Panc1 (cell line): ENCODE results near the gene BCL11B. TPM values are rescaled to one million over a fixed set of nuclear protein-coding genes. Genes with fewer than 3 reads are reported as not detected.

Experiments
- ATAC-seq: fragments of 200-7000 bp; cut with Tn5 transposase; 2 replicates; pipeline ENCODE4 v1.9.1; 2020; ENCODE audit warnings: mild to moderate bottlenecking, moderate library complexity
- BruUV-seq: library from RNA; stranded (reverse); fragments of 400-500 nt; replicated peaks from 2 replicates; lab custom pipeline; 2021; lab: Mats Ljungman, UMichigan
- CTCF ChIA-PET: fragments of 300-600 bp; sonication (Branson Sonifier 250); formaldehyde crosslinking; loops from one replicate; lab custom pipeline; 2022; ENCODE audit warnings: antibody characterized with exemption; lab: Charles Lee
- POLR2A ChIA-PET: fragments of 300-600 bp; sonication (Branson Sonifier 250); formaldehyde crosslinking; loops from one replicate; lab custom pipeline; 2022; ENCODE audit warnings: antibody characterized with exemption; lab: Charles Lee
- DNase-seq: peaks from one replicate; pipeline ENCODE4 v3.0.0-alpha.2; 2010; ENCODE audit warnings: low read depth, low spot score
- H3K27ac ChIP-seq: 2 replicates; pipeline ENCODE4 v1.5.1; 2011; ENCODE audit warnings: mild to moderate bottlenecking, low read length, inconsistent platforms
- H3K27me3 ChIP-seq: fragments of 200-500 bp; sonication (Bioruptor generic); 2 replicates; pipeline ENCODE4 v1.6.0; 2014; ENCODE audit warnings: low read length, inconsistent platforms; ENCODE audit not compliant: control insufficient read depth, insufficient read depth
- H3K36me3 ChIP-seq: fragments of 200-500 bp; sonication (Bioruptor generic); 2 replicates; pipeline ENCODE4 v1.5.1; 2014; ENCODE audit warnings: inconsistent platforms, mild to moderate bottlenecking, low read length, moderate library complexity; ENCODE audit not compliant: control insufficient read depth, insufficient read depth
- H3K4me1 ChIP-seq: 2 replicates; pipeline ENCODE4 v1.5.1; 2011; ENCODE audit warnings: inconsistent platforms, mild to moderate bottlenecking, low read length, moderate library complexity; ENCODE audit not compliant: control insufficient read depth, insufficient read depth
- H3K4me3 ChIP-seq, 2 experiments: 2 replicates each; pipeline ENCODE4 v1.5.1; 2011 to 2012; ENCODE audit warnings: low read depth in 2 of 2, low read length in 2 of 2, mild to moderate bottlenecking in 2 of 2, inconsistent platforms in 1 of 2, moderate library complexity in 1 of 2
- H3K9me3 ChIP-seq: fragments of 200-500 bp; sonication (Bioruptor generic); 2 replicates; pipeline ENCODE4 v1.5.1; 2014; ENCODE audit warnings: low read depth, mild to moderate bottlenecking, inconsistent platforms, low read length, moderate library complexity; ENCODE audit not compliant: control insufficient read depth, insufficient read depth
- POLR2AphosphoS5 ChIP-seq: IDR thresholded peaks from 2 replicates; pipeline ENCODE4 v1.6.1; 2012; ENCODE audit warnings: mild to moderate bottlenecking, low read depth, low read length, moderate library complexity
- SIN3A ChIP-seq: IDR thresholded peaks from 2 replicates; pipeline ENCODE4 v1.6.1; 2012; ENCODE audit warnings: low read depth, mild to moderate bottlenecking, low read length, moderate library complexity, borderline replicate concordance; ENCODE audit not compliant: insufficient read depth
- TCF7L2 ChIP-seq: IDR thresholded peaks from 2 replicates; pipeline ENCODE4 v1.6.1; 2011; ENCODE audit warnings: mild to moderate bottlenecking, low read depth, low read length, inconsistent platforms
- in situ Hi-C: cut with HindIII; loops from 2 replicates; pipeline ENCODE4 v1.10.0; 2016; ENCODE audit warnings: low sequenced_read_pairs, low pct_unique_long_range_greater_than_20kb
- intact Hi-C: fragments of 100-400 bp; cut with micrococcal nuclease; formaldehyde crosslinking; loops from one replicate; pipeline ENCODE4 v1.10.0; 2022; ENCODE audit not compliant: unreplicated experiment
- total RNA-seq: library from RNA; stranded (reverse); gene quantifications from one replicate; pipeline ENCODE4 v1.2.1, GENCODE V29; 2021; ENCODE audit not compliant: unreplicated experiment
- TF ChIP-seq, protein P1 (sequence below), 2 experiments: IDR thresholded peaks; 2 replicates each; pipeline ENCODE4 v1.6.1; 2011 to 2012; ENCODE audit warnings: low read depth in 2 of 2, control low read depth in 1 of 2, low read length in 1 of 2, mild to moderate bottlenecking in 1 of 2, moderate library complexity in 1 of 2; ENCODE audit not compliant: insufficient read depth in 1 of 2
- TF ChIP-seq, protein P2 (sequence below): fragments of 450-650 bp; IDR thresholded peaks from 2 replicates; pipeline ENCODE4 v1.5.1; 2017; ENCODE audit warnings: mild to moderate bottlenecking

Gene BCL11B
- total RNA-seq, 1 experiment from 2014 or later: 0.23 TPM

DNA sequence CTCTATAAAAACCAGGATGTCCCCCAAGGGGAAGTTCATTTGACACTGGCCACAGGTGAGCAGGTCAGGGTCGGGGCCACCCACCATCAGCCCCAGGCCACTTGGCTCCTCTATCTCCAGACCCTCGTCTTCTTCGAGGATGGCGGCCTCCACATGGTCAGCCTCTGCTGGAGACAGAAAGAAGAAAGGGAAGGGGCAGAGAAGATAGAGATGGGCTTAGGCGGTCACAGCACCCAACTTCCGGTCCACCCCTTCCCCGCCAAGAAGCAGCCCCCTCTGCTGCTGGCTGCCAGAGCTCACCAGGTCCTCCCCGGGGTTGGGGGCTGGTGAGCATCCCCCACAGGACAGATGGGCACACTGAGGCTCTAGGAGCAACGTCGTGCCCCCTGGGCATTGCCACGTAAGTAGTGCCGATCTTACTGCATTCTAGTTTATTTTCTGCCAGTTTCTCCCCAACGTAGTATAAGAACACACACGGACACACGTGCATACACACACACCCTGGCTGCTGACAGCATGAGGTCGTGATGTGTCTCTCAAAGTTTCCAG is 14.2 kb downstream of the BCL11B start:
- Histone ChIP-seq H3K4me3 (no peak overlapping the region), H3K27ac (no peak overlapping the region), H3K9me3 (no peaks in the 10 kb centered on the region), H3K36me3 (no peaks in the 10 kb centered on the region), H3K27me3 (no peaks in the 10 kb centered on the region; the same call in 1 of the 2 replicates), H3K4me1 (no peaks in the 10 kb centered on the region; the same call in 1 of the 2 replicates)
- in situ Hi-C loops (no loop called here), intact Hi-C loops (no loop called here)
- POLR2A ChIA-PET: no interaction called here
- CTCF ChIA-PET: no interaction called here
- BruUV-seq: no TSS peak
- DNase-seq (no peak), ATAC-seq (no peak)
- TF ChIP-seq SIN3A (no peak), TCF7L2 (no peak), POLR2AphosphoS5 (no peak)
- TF ChIP-seq, protein P1, sequence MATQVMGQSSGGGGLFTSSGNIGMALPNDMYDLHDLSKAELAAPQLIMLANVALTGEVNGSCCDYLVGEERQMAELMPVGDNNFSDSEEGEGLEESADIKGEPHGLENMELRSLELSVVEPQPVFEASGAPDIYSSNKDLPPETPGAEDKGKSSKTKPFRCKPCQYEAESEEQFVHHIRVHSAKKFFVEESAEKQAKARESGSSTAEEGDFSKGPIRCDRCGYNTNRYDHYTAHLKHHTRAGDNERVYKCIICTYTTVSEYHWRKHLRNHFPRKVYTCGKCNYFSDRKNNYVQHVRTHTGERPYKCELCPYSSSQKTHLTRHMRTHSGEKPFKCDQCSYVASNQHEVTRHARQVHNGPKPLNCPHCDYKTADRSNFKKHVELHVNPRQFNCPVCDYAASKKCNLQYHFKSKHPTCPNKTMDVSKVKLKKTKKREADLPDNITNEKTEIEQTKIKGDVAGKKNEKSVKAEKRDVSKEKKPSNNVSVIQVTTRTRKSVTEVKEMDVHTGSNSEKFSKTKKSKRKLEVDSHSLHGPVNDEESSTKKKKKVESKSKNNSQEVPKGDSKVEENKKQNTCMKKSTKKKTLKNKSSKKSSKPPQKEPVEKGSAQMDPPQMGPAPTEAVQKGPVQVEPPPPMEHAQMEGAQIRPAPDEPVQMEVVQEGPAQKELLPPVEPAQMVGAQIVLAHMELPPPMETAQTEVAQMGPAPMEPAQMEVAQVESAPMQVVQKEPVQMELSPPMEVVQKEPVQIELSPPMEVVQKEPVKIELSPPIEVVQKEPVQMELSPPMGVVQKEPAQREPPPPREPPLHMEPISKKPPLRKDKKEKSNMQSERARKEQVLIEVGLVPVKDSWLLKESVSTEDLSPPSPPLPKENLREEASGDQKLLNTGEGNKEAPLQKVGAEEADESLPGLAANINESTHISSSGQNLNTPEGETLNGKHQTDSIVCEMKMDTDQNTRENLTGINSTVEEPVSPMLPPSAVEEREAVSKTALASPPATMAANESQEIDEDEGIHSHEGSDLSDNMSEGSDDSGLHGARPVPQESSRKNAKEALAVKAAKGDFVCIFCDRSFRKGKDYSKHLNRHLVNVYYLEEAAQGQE (IDR thresholded peaks at IDR 0.05; ENCODE audit: insufficient read depth in 1 of 2, low read depth in 2 of 2, low read length in 1 of 2): no peak
- TF ChIP-seq, protein P2, sequence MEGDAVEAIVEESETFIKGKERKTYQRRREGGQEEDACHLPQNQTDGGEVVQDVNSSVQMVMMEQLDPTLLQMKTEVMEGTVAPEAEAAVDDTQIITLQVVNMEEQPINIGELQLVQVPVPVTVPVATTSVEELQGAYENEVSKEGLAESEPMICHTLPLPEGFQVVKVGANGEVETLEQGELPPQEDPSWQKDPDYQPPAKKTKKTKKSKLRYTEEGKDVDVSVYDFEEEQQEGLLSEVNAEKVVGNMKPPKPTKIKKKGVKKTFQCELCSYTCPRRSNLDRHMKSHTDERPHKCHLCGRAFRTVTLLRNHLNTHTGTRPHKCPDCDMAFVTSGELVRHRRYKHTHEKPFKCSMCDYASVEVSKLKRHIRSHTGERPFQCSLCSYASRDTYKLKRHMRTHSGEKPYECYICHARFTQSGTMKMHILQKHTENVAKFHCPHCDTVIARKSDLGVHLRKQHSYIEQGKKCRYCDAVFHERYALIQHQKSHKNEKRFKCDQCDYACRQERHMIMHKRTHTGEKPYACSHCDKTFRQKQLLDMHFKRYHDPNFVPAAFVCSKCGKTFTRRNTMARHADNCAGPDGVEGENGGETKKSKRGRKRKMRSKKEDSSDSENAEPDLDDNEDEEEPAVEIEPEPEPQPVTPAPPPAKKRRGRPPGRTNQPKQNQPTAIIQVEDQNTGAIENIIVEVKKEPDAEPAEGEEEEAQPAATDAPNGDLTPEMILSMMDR: no peak

DNA sequence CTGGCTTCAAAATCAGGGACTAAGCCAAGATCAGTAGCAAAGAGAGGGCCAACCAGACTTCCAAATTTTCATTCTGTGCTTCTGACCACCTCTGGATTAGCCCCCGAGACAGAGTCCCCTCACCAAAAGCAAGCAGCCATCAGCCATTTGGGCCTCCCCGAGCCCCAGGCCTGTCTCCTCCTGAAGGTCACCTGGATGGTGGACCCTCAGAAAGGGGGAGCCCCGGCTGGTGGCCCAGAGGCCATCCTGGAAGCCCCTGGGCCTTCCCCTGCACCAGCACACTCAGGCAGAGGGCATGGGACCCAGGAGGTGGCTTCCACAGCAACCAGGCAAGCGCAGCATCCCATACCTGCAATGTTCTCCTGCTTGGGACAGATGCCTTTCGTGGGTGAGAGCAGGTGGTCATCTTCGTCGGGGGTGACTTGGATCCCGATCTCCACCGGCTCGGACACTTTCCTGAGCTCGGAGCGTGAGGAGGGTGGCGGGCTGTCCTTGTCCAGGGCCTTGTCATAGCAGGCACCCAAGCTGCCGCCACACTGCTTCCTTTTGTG is 14.8 kb downstream of the BCL11B start:
- ChIA-PET POLR2A (no interaction called here), CTCF (no interaction called here)
- Histone ChIP-seq H3K9me3 (no peaks in the 10 kb centered on the region), H3K4me1 (no peaks in the 10 kb centered on the region; the same call in 1 of the 2 replicates), H3K27ac (no peak overlapping the region), H3K27me3 (no peaks in the 10 kb centered on the region; the same call in 1 of the 2 replicates), H3K36me3 (no peaks in the 10 kb centered on the region), H3K4me3 (no peak overlapping the region)
- intact Hi-C loops: no loop called here
- DNase-seq (no peak), ATAC-seq (no peak)
- in situ Hi-C loops: no loop called here
- TF ChIP-seq, protein P1 (IDR thresholded peaks at IDR 0.05; ENCODE audit: insufficient read depth in 1 of 2, low read depth in 2 of 2, low read length in 1 of 2): no peak
- TF ChIP-seq, protein P2: no peak
- TF ChIP-seq SIN3A: no peak
- TF ChIP-seq TCF7L2: no peak
- no peak for TF ChIP-seq POLR2AphosphoS5
- BruUV-seq: no TSS peak
